ENCODE data around the gene KIF18A. TPM values are rescaled to one million over a fixed set of nuclear protein-coding genes. Genes with fewer than 3 reads are reported as not detected.
A peak's percentile ranks its signal among the peaks of the same experiment; 100 is the strongest.

KIF18A gene
- total and polyA plus RNA-seq, 2 of the 13 experiments (the other 11 are each of a cell fraction or from before 2014, with no cell fraction given): 3.4 to 14.4 TPM

DNA sequence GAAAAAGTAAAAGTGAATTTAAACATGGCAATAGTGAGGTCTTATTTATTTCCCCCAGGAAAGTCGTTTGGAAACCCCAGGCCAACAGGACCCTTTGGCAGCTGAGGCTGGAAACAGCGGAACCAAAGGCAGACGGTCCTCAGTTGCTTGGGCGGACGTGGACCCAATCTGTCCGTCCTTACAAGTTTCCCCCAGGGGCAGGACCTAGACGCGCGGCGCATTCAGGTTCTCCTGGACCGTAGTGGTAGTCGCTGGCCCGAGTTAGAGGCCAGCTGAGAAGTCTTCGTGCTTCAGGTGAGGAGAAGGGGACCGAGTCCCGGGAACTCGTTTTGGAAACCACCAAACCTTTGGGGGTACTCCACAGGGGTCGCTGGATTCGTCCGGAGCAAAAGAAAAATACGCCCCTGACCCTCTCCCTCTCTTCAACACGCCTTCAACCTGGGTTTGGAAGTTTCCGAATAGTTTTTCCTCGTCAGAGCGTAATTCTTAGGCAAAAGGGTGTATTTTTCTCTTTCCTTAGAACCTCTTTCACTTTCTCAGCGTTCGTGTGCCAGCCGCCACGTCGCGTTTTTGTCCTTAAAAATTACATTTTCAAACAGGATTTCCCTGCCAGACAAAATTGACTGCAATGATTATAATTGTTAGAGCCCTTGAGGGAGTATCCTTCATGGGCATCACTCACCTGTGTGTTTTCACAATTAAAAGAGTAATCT is 2.3 kb upstream of the KIF18A start (continued):
- TF ChIP-seq, protein P1, sequence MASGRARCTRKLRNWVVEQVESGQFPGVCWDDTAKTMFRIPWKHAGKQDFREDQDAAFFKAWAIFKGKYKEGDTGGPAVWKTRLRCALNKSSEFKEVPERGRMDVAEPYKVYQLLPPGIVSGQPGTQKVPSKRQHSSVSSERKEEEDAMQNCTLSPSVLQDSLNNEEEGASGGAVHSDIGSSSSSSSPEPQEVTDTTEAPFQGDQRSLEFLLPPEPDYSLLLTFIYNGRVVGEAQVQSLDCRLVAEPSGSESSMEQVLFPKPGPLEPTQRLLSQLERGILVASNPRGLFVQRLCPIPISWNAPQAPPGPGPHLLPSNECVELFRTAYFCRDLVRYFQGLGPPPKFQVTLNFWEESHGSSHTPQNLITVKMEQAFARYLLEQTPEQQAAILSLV (CRISPR knock-in tag; IDR thresholded peaks at IDR 0.05; ENCODE audit: borderline replicate concordance): peak; percentile 95
- TF ChIP-seq GATA4 (IDR thresholded peaks at IDR 0.05; ENCODE audit: borderline replicate concordance, low read depth): peak; percentile 68; the same call in 1 of the 2 replicates
- TF ChIP-seq EED (CRISPR knock-in tag; IDR thresholded peaks at IDR 0.05): no peak
- TF ChIP-seq FOXC1 (CRISPR knock-in tag; IDR thresholded peaks at IDR 0.05; ENCODE audit: borderline replicate concordance): peak; percentile 91
- TF ChIP-seq ZNF644 (CRISPR knock-in tag; IDR thresholded peaks at IDR 0.05; ENCODE audit: low read depth): peak; percentile 68; the same call in 1 of the 2 replicates
- no peak for TF ChIP-seq TCF12 (IDR thresholded peaks at IDR 0.05)
- TF ChIP-seq TCF12 (CRISPR knock-in tag; IDR thresholded peaks at IDR 0.05): peak; percentile 61; the same call in 1 of the 2 replicates
- no peak for TF ChIP-seq DPF2 (CRISPR knock-in tag; IDR thresholded peaks at IDR 0.05; ENCODE audit: borderline replicate concordance, low read depth)
- TF ChIP-seq PPARG (CRISPR knock-in tag; conservative IDR thresholded peaks at IDR 0.05): 0 out of 2 replicates have a peak, but pooled peaks have one; percentile 32
- TF ChIP-seq, protein P2, sequence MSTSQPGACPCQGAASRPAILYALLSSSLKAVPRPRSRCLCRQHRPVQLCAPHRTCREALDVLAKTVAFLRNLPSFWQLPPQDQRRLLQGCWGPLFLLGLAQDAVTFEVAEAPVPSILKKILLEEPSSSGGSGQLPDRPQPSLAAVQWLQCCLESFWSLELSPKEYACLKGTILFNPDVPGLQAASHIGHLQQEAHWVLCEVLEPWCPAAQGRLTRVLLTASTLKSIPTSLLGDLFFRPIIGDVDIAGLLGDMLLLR (CRISPR knock-in tag; IDR thresholded peaks at IDR 0.05): peak; percentile 73; the same call in 1 of the 2 replicates
- TF ChIP-seq SMYD3 (CRISPR knock-in tag; IDR thresholded peaks at IDR 0.05): no peak
- peak; percentile 93 for TF ChIP-seq ZSCAN21 (CRISPR knock-in tag; IDR thresholded peaks at IDR 0.05; ENCODE audit: borderline replicate concordance)
- TF ChIP-seq YEATS2 (CRISPR knock-in tag; IDR thresholded peaks at IDR 0.05; ENCODE audit: borderline replicate concordance): peak; percentile 97
- no peak for TF ChIP-seq ZNF10 (CRISPR knock-in tag; IDR thresholded peaks at IDR 0.05; ENCODE audit: borderline replicate concordance, low read depth)
- TF ChIP-seq, protein P3, sequence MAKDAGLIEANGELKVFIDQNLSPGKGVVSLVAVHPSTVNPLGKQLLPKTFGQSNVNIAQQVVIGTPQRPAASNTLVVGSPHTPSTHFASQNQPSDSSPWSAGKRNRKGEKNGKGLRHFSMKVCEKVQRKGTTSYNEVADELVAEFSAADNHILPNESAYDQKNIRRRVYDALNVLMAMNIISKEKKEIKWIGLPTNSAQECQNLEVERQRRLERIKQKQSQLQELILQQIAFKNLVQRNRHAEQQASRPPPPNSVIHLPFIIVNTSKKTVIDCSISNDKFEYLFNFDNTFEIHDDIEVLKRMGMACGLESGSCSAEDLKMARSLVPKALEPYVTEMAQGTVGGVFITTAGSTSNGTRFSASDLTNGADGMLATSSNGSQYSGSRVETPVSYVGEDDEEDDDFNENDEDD (CRISPR knock-in tag; IDR thresholded peaks at IDR 0.05; ENCODE audit: borderline replicate concordance): peak; percentile 89
- TF ChIP-seq ZNF572 (CRISPR knock-in tag; IDR thresholded peaks at IDR 0.05): 0 out of 2 replicates have a peak, but pooled peaks have one; percentile 62
- TF ChIP-seq, protein P4, sequence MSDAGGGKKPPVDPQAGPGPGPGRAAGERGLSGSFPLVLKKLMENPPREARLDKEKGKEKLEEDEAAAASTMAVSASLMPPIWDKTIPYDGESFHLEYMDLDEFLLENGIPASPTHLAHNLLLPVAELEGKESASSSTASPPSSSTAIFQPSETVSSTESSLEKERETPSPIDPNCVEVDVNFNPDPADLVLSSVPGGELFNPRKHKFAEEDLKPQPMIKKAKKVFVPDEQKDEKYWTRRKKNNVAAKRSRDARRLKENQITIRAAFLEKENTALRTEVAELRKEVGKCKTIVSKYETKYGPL (CRISPR knock-in tag; IDR thresholded peaks at IDR 0.05): peak; percentile 76
- TF ChIP-seq, protein P5, sequence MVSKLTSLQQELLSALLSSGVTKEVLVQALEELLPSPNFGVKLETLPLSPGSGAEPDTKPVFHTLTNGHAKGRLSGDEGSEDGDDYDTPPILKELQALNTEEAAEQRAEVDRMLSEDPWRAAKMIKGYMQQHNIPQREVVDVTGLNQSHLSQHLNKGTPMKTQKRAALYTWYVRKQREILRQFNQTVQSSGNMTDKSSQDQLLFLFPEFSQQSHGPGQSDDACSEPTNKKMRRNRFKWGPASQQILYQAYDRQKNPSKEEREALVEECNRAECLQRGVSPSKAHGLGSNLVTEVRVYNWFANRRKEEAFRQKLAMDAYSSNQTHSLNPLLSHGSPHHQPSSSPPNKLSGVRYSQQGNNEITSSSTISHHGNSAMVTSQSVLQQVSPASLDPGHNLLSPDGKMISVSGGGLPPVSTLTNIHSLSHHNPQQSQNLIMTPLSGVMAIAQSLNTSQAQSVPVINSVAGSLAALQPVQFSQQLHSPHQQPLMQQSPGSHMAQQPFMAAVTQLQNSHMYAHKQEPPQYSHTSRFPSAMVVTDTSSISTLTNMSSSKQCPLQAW (CRISPR knock-in tag; IDR thresholded peaks at IDR 0.05): peak; percentile 81
- no peak for TF ChIP-seq NFE2L2 (IDR thresholded peaks at IDR 0.05; ENCODE audit: low read length)
- no peak for TF ChIP-seq RNF2 (conservative IDR thresholded peaks at IDR 0.05; ENCODE audit: low read depth)
- TF ChIP-seq, protein P6, sequence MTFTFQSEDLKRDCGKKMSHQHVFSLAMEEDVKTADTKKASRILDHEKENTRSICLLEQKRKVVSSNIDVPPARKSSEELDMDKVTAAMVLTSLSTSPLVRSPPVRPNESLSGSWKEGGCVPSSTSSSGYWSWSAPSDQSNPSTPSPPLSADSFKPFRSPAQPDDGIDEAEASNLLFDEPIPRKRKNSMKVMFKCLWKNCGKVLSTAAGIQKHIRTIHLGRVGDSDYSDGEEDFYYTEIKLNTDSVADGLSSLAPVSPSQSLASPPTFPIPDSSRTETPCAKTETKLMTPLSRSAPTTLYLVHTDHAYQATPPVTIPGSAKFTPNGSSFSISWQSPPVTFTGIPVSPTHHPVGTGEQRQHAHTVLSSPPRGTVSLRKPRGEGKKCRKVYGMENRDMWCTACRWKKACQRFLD (CRISPR knock-in tag; IDR thresholded peaks at IDR 0.05; ENCODE audit: borderline replicate concordance): 0 out of 2 replicates have a peak, but pooled peaks have one; percentile 29
